NCI-H2171 (cell line): ENCODE measurements around the gene NPY2R.

Source experiments
- DNase-seq: peaks from one replicate; lab custom pipeline; 2025; lab: John Stamatoyannopoulos, UW

NPY2R gene, protein sequence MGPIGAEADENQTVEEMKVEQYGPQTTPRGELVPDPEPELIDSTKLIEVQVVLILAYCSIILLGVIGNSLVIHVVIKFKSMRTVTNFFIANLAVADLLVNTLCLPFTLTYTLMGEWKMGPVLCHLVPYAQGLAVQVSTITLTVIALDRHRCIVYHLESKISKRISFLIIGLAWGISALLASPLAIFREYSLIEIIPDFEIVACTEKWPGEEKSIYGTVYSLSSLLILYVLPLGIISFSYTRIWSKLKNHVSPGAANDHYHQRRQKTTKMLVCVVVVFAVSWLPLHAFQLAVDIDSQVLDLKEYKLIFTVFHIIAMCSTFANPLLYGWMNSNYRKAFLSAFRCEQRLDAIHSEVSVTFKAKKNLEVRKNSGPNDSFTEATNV

DNA sequence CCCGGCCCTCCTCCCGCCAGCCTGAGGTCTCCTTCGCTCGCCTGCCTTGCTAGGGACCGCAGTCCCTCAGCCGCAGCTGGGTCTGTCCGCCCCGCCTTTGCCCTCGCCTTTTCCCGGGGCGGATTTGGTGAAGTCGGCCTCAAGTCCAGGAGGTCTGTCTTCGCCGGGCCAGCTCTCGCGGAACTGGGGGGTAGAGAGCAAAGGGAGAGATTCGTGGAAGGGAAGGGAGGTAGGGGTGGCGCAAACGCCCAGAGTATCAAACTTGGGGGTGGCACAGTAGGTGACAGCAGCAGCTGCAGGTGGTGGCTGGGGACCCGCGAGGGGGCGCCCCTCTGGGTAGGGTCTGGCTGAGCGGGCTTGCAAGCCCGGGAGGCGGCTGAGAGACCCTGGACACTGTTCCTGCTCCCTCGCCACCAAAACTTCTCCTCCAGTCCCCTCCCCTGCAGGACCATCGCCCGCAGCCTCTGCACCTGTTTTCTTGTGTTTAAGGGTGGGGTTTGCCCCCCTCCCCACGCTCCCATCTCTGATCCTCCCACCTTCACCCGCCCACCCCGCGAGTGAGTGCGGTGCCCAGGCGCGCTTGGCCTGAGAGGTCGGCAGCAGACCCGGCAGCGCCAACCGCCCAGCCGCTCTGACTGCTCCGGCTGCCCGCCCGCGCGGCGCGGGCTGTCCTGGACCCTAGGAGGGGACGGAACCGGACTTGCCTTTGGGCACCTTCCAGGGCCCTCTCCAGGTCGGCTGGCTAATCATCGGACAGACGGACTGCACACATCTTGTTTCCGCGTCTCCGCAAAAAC lies at the start of gene NPY2R:
Gene NPY2R, plus strand, starts transcription at position 379 of the 797 bp plus-strand sequence. CDS start 5,304 bp downstream, outside the sequence.
- no peak for DNase-seq

DNA sequence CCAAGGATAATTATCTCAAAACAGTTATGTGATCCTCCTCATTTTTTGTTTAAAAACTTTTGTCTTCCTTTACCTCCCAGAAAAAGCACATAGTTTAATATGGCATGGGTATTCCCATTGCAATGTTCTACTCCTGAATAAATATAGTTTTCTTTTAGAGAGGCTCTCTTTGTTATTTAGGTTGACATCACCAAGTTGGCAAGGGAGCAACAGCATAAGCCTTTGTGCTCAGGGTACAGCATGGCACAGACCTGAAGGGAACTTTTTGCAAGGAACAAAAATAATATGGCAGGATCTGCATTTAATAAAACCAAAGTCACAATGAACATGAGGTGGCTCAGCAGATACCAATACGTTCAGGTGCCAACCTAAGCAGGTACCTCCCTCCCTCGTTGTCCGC lies 47.1 kb upstream of the NPY2R start:
- no peak for DNase-seq

DNA sequence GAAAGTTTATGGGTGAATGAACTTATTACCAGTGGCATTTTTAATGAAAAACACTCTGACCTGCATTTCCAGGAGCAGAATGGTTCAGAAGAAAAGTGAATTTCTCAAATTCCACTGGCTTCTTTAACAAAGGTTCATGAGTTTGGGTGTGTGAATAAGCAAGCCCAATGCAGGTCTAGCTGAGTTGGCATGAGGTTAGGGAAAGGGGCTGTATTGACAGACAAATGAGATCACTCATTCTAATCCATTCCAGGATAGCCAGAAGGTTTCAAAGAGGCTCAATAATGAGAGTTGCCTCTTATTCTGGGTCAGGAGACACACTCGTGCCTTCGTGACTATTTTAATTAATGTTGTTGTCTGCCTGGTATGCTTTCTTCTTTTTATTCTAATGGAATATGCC lies 43.7 kb upstream of the NPY2R start:
- no peak for DNase-seq

DNA sequence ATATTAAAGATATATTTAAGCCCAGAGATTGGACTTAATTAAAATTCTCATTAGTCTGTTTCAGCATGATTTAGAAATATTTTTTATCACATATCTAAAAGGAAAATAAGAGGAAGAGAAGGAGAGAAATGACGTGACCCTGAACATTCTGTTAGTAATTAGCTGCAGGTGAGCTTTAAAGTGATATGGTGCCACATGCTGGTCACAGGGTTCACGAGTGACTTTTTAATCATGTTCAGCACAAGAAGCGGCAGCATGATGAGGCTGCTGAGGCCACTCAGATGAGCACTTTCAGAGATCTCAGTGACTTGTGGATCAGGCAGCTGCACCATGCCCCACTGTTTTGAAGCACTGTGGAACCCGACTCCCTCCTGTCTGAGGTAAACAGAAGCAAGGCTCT lies 37.9 kb upstream of the NPY2R start:
- no peak for DNase-seq

DNA sequence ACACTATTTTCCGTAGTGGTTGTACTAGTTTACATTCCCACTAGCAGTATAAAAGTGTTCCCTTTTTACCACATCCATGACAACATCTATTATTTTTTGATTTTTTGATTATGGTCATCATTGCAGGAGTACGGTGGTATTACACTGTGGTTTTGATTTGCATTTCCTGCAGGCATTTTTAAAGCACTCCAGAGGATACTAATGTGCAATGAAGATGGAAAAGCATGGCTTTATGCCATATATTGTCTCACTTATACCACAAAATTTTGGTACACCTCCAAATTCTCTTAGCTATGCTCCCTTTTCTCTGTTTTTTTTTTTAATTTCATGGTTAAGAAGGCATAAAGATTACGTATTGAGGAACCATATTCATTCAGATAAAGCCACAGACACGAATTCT lies 35.1 kb upstream of the NPY2R start:
- no peak for DNase-seq

DNA sequence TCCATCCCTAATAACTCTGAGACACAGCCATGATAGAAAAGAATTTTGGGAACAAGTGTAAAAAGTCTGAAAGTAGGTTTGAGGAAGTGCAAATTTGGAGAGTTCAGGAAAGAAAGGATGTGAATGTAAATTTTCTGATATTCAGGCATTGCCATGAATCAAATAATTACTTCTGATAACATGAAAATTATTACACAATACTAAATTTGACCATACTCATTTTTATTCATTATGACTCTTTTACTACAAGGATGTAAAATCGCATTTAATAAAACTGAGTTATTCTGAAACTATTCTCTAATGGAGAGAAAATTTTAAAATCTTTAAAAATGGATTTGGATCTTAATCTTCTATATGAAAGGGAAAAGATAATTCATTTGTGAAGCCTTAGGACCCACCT lies 33.8 kb upstream of the NPY2R start:
- DNase-seq: no peak

DNA sequence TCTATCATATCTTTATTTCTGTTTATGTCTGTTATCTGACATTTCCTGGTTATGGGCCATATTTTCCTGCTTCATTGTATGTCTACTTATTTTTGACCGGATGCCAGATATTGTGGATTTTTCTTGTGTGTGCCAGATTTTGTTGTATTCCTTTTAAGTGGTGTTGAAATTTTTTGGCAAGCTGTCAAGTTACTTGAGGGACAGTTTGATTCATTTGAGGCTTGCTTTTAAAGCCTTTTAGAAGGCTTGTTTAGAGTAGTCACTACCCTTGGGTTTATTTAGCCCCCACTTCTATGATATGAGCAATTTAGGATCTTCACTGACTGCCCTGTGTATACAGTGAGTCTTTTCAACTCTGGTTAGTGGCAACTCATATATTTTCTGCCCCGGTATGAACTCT lies 29.2 kb upstream of the NPY2R start:
- no peak for DNase-seq

DNA sequence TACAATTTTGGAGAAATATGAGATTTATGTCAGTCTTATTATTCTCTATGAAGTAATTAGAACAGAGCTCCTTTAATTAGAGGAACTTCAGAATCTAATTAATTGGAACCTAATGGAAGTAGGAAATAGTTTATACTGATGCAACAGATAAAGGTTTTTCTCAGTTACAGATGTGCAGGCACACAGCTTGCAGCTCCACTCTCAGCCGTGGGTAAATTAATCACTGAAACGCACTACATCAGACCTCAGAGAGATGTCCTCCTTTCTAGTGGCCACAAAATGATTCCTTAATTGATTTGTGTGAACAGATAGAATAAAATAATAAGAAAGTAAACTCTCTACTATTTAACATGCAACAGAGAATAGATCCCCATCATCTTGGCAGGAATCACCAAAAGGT lies 21.5 kb upstream of the NPY2R start:
- DNase-seq: no peak

DNA sequence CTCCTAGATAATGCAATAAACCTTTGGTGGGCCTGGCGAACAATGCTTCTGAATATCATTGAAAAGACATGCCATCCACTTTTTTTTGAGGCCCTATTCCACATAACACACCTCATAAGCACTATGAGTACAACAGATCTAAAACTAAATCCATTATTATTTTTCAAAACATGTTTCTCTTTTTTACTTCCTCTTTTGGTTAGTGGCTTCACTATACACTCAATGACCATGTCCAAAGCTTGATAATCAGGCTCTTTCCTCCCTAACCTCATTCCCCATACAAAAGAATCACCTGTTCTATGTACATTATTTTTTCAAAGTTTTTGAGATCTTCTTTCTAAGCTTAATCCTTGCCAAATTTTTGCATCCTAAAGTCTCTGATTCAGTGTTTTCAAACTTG lies 20.4 kb upstream of the NPY2R start:
- no peak for DNase-seq

DNA sequence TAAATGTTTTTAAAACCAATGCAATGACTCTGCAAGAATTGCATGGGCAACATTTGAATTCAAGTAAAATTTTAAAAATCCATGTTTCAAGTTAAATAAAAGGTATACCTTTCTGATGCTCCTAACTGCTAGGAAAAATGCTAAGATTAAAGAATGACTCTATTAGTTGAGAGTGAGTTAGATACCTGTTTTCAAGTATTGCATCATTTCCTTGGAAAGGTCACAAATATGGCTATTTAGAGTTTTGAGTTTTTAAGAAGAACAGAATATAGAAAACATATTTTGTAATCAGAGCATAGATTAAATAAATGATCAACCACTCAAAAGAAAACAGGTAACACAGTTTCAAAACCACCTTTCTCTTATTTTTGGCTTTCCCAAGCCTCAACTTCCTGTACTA lies 18.3 kb upstream of the NPY2R start:
- DNase-seq: no peak

DNA sequence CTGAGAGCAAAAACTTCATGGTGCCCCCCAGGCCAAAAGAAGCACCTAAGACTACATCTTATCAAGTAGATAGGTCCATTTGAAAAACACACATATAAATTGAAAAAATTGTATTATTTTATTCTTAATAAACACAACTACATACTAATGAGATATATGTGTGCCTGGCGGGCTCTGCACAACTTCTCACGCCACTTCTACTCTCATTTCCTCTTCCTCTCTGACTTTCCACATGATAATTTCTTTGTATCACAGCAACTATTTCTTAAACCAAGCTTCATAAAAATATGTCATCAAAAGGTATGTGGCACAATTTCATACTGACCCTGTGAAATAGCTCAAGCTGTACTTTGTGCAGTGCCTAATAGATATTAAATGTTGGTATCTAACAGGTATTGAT lies 10.7 kb upstream of the NPY2R start:
- no peak for DNase-seq

DNA sequence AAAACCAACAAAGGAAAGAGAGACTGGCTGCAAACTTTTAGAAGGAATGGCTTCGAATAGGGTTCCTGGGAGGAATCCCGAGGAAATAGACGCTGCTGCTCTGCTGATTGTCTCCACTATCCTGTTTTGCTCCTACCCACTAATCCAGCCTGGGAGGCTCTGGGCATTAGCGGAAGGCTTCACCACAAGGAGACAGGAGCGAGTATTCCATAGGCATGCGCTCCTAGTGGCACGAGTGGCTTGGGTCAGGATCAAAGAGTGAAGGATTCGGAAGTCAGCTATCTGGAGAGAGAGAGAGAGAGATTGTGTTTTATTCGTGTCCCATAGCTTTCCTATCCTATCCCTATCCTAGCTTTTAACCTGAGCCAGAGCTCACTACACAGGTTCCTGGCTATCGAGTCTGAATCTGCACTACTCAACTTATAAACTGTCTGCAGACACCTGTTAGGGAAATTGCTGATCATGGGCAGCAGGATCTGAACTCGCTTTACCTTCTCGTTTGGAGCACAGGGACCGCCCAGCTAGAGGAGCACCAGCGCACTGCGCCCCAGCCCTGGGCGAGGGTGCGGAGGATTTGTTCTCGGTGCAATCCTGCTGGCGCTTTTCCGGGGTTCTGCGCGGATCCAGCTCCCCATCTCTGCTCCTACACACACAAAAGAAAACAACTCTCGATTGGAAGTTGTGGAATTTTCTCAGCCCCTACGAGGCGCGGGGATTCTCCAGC lies 740 bp upstream of the NPY2R start:
- DNase-seq: no peak

DNA sequence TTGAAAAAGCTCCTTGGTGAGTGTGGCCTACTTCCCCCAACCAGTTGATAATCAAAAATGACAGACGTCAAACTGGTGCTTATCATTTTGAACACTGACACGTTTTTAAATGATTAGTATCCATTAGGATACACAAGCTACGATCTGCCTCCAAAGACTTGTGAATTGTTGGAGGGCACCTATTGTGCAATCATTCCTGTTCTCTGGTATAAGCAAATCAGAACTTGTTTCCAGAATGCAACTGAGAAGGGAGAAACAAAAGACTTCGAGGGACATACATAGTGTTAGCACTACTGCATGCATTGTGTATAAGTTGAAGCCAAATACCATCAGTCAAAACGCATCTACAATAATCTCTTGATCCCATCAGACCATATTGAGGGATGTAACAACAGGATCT lies 11.6 kb downstream of the NPY2R start:
- DNase-seq: no peak

DNA sequence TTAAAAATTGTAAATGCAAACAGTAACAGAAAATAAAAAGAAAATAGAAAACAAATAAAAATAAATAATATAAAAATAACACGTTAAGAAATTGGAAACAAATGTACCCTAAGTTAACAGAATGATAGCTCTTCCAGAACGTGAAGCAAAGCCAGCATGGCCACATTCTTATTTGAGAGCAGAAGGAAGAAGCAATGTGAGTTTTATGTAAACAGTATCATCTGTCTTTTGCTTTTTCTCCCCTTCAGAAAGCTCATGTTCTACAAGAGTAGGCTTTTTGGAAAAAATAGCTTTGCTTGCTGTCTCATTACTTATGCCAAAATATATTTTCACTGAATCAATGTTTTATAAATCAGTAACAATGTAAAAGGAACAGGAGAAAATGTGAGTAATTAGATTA lies 18.7 kb downstream of the NPY2R start:
- no peak for DNase-seq

DNA sequence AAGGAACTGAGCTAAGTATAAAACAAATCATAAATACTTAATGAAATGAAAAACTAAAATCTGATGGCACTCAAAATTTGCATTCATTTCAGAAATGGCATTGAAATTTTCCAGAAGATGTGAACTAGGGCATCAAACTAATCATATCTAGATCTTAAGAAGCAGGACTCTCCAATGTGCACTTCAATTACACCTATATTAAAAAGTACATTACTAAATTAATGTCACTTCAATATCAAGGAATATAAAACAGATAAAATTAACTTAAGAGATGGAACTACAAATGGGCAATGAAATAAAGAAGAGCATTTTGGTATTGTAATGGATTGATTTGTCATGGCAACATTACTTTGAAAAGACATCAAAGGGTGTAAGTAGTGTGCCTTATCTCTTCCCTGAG lies 20.3 kb downstream of the NPY2R start:
- no peak for DNase-seq

DNA sequence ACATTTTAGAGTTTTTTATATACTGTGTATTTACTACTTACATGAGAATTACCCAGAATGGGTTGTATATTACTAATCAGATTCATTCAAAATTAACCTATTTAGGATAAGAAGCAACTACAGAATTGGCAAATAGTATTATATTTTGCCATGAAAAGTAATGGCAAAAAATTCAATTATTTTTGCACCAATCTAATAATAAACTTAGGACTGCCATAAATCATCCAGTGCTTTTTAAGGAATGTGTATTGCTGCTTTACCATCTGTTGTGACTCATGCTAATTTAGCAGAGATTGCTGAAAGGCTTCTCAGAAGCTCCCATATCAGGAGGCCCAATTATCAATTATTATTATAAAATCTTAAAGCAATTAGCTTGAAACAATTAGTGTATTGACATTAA lies 24.0 kb downstream of the NPY2R start:
- no peak for DNase-seq

DNA sequence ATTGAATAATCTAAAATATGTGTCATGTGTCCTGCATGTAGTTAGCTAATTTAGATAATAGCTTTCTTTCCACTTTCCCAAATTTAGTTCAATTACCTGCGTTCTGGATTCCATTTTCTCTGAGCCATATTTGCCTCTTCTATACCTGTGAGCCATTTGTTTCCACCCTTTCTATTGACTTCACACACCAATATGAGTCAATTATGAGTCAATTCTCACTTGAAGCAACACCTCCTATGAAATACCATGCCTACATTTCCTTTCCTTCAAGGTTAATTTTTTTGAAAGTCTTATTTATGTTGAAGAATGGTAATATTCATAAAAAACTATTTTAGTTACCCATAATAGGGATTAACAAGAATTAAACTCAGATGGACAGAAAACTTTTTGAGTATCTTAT lies 25.8 kb downstream of the NPY2R start:
- DNase-seq: no peak

DNA sequence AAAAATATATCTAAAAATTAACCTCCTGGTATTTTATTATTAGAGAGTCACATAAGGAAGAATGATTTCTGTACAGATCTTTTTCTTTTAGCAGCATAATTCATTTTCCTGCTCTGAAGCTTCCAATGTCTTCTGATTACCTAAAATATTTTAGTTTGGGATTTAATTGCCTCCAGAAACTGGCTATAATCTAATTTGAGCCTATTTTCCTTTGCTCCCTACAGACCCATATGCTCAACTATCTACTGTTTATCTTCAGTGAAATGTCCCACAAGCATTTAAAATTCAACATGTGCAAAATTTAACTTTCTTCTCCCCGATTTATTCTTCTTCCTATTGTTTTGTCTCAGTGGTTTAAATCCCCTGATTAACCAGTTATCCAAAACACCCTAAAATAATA lies 29.1 kb downstream of the NPY2R start:
- no peak for DNase-seq

DNA sequence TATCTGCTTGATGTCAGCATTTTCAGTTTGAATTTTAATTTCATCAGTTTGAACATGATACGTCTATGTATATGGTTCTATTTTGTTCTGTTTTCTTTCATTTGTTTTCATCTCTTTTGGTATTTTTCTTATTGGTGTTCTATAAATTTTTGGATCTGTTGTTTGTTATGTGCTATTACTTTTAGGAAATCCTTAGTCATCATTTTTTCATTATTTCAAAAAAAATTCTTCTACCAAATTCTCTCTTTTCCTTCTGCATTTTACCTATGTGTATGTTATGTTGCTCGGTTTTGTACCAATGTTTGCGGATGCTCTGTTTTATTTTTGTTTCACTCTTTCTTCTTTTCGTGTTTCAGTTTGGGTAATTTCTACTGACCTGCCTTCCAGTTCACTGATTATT lies 32.8 kb downstream of the NPY2R start:
- DNase-seq: no peak

DNA sequence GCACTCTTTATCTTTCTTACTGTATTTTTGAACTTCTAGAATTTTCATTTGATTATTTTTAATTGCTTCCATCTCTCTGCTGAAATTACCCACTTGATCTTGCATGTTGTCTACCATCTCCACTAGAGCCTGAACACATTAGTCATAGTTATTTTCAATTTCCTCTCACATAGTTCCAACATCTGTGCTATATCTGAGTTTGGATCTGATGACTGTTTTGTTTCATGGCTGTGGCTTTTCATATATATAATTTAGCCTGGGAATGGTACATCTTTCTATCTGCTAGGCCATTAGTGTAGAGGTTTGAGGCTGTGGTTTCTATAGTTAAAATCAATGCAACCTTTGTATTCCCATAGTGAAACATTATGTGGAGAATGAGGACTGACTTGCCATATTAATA lies 33.2 kb downstream of the NPY2R start:
- no peak for DNase-seq

DNA sequence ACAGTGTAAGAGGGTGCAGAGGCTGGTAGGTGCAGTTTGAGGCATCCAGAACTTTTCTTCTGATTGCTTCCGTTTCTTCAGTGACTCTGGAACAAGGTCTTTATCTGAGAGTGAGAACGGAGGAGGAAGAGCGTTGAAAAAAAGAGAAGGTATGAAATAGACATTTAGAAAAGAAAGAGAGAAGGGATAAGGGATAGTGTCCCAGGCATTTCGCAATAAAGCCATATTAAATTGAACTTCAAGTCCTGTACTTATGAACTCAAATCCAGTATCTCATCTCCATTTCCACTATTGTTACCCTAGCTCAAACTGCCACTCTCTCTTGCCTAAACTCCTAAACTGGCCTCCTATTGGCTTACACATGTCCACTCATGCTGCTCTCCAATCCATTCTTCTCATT lies 36.7 kb downstream of the NPY2R start:
- no peak for DNase-seq

DNA sequence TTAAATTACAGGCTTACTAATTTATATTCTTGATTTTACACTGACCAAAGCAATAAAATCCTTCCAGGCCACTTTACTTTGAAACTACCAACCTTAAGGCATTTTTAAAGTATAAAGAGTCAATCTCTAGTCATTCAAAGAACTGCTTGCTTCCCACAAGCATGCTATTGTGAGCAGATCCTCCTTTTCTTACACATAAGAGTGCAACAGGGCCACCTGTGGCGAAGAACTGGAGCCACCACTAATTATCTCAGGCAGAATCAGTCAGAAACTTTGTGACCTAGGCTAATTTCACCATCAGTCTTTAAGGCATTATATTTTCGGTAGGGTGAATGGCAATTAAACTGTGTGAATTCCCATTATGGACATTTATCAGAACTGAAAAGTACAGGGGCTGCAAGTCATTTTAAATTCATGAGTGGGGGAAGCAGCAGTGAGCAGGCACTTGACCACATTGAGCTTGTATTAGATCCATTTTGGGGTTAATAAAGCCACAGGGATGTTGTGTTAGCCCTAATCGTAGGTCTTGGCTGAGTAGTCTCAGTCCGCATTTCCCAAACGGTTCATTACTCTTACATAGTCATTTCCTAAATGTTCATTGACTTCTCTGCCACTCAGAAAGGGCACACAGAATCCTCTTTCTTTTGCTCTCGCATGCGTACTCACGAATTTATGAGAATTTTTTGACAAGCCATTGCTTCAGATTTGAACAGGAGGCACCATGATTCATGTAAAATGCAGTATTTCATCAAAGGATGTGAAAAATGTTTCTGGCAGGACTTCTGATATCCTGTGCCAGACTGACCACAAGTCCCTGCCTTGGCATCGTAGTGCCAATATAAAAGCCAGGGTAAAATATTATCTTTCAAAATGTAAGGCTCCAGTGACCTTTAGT lies 39.8 kb downstream of the NPY2R start:
- no peak for DNase-seq
